ENCODE results near the gene OXSR1.

OXSR1 gene

GRCh38 chr3:38168151-38169026 lies 3.1 kb downstream of the OXSR1 start:
- intact Hi-C loops (cut with DNase I; ENCODE audit: low total_unique reads): loop anchor here (10.0 kb wide), 3 partner anchors 134 to 314 kb away; partner anchors contain the start of gene DLEC1
- Histone ChIP-seq H3K4me3 (no peak overlapping the region), H3K27ac (peak overlapping the region in 1 of 2 donors; percentile 27), H3K36me3 (no peaks in the 10 kb centered on the region), H3K27me3 (no peaks in the 10 kb centered on the region), H3K4me1 (peaks cover 0 to 67% (median 22%) of the 10 kb centered on the region in 4 donors), H3K9me3 (no peaks in the 10 kb centered on the region)
- no peak for TF ChIP-seq CTCF (IDR thresholded peaks at IDR 0.05)
- DNase-seq: no peak

- Histone ChIP-seq H3K27me3 (no peaks in the 10 kb centered on the region), H3K27ac (peak overlapping the region in 1 of 2 donors; percentile 27), H3K36me3 (no peaks in the 10 kb centered on the region), H3K4me1 (peaks cover 0 to 67% (median 23%) of the 10 kb centered on the region in 4 donors), H3K9me3 (no peaks in the 10 kb centered on the region), H3K4me3 (no peak overlapping the region)
- TF ChIP-seq CTCF (IDR thresholded peaks at IDR 0.05): no peak
- intact Hi-C loops (cut with DNase I; ENCODE audit: low total_unique reads): loop anchor here (10.0 kb wide), 3 partner anchors 134 to 314 kb away; partner anchors contain the start of gene DLEC1
- no peak for DNase-seq
Measured at GRCh38 chr3:38169027-38169317, 3.6 kb downstream of the OXSR1 start.

- no peak overlapping the region for H3K4me3 ChIP-seq
- TF ChIP-seq CTCF (IDR thresholded peaks at IDR 0.05): no peak
- H3K36me3 ChIP-seq: no peaks in the 10 kb centered on the region
- no peaks in the 10 kb centered on the region for H3K9me3 ChIP-seq
- H3K4me1 ChIP-seq: peaks cover 0 to 83% (median 23%) of the 10 kb centered on the region in 4 donors
- no peaks in the 10 kb centered on the region for H3K27me3 ChIP-seq
- intact Hi-C loops (cut with DNase I; ENCODE audit: low total_unique reads): no loop called here
- no peak overlapping the region for H3K27ac ChIP-seq
- no peak for DNase-seq
Measured at GRCh38 chr3:38170722-38171121, 5.4 kb downstream of the OXSR1 start.

GRCh38 chr3:38171622-38172021 lies 6.3 kb downstream of the OXSR1 start:
- H3K36me3 ChIP-seq: no peaks in the 10 kb centered on the region
- no peaks in the 10 kb centered on the region for H3K27me3 ChIP-seq
- peaks cover 0 to 77% (median 17%) of the 10 kb centered on the region in 4 donors for H3K4me1 ChIP-seq
- intact Hi-C loops (cut with DNase I; ENCODE audit: low total_unique reads): no loop called here
- H3K9me3 ChIP-seq: no peaks in the 10 kb centered on the region
- DNase-seq: no peak
- no peak overlapping the region for H3K27ac ChIP-seq
- no peak overlapping the region for H3K4me3 ChIP-seq
- TF ChIP-seq CTCF (IDR thresholded peaks at IDR 0.05): no peak

- H3K4me1 ChIP-seq: peaks cover 0 to 54% (median 7%) of the 10 kb centered on the region in 4 donors
- intact Hi-C loops (cut with DNase I; ENCODE audit: low total_unique reads): no loop called here
- no peaks in the 10 kb centered on the region for H3K9me3 ChIP-seq
- no peak overlapping the region for H3K27ac ChIP-seq
- no peak for DNase-seq
- H3K36me3 ChIP-seq: no peaks in the 10 kb centered on the region
- no peak for TF ChIP-seq CTCF (IDR thresholded peaks at IDR 0.05)
- no peaks in the 10 kb centered on the region for H3K27me3 ChIP-seq
- H3K4me3 ChIP-seq: no peak overlapping the region
Measured at GRCh38 chr3:38173834-38174418, 8.6 kb downstream of the OXSR1 start.

All from tibial artery (tissue), 4 donors.